OCI-LY1 (cell line): Measurements from ENCODE around the gene CACNA1D.

ENCODE experiments used
- H2AFZ ChIP-seq: fragments of 200-600 bp; sonication (generic), shearing (Covaris generic); 2 replicates; pipeline ENCODE4 v1.6.0; 2014; ENCODE audit warnings: antibody characterized with exemption, mild to moderate bottlenecking, low read length
- H3F3A ChIP-seq: fragments of 200-600 bp; sonication (generic), shearing (Covaris generic); 2 replicates; pipeline ENCODE4 v1.6.0; 2014; ENCODE audit warnings: mild to moderate bottlenecking, antibody characterized with exemption, low read length, moderate library complexity; ENCODE audit not compliant: insufficient read depth
- H3K27ac ChIP-seq: fragments of 200-600 bp; sonication (generic); 2 replicates; pipeline ENCODE4 v1.5.1; 2014; ENCODE audit warnings: low read length, mixed run types, mild to moderate bottlenecking, low read depth; ENCODE audit not compliant: poor library complexity, severe bottlenecking
- H3K27me3 ChIP-seq: fragments of 200-600 bp; sonication (generic); 2 replicates; pipeline ENCODE4 v1.6.0; 2014; ENCODE audit warnings: antibody characterized with exemption, mild to moderate bottlenecking, low read length, moderate library complexity; ENCODE audit not compliant: insufficient read depth
- H3K36me3 ChIP-seq: fragments of 200-600 bp; sonication (generic); 2 replicates; pipeline ENCODE4 v1.6.1; 2014; ENCODE audit warnings: mild to moderate bottlenecking, antibody characterized with exemption, low read length, moderate library complexity, mixed read lengths; ENCODE audit not compliant: insufficient read depth
- H3K4me1 ChIP-seq: fragments of 200-600 bp; sonication (generic); 2 replicates; pipeline ENCODE4 v1.5.1; 2014; ENCODE audit warnings: mild to moderate bottlenecking, low read length, moderate library complexity; ENCODE audit not compliant: insufficient read depth, severe bottlenecking
- H3K4me2 ChIP-seq: fragments of 200-600 bp; sonication (generic), shearing (Covaris generic); 2 replicates; pipeline ENCODE4 v1.6.1; 2014; ENCODE audit warnings: low read length
- H3K4me3 ChIP-seq: fragments of 200-600 bp; sonication (generic); 2 replicates; pipeline ENCODE4 v1.5.1; 2014; ENCODE audit warnings: low read length, low read depth, mild to moderate bottlenecking, mixed read lengths; ENCODE audit not compliant: poor library complexity, severe bottlenecking
- H3K79me2 ChIP-seq: fragments of 200-600 bp; shearing (Covaris generic); 2 replicates; pipeline ENCODE4 v1.6.1; 2016; ENCODE audit warnings: mixed run types, low read length, mixed read lengths; ENCODE audit not compliant: insufficient read depth
- H3K9ac ChIP-seq: fragments of 200-600 bp; sonication (generic), shearing (Covaris generic); 2 replicates; pipeline ENCODE4 v1.6.1; 2014; ENCODE audit warnings: mild to moderate bottlenecking, low read length, mixed read lengths
- H3K9me2 ChIP-seq: fragments of 200-600 bp; sonication (generic), shearing (Covaris generic); 2 replicates; pipeline ENCODE4 v1.6.1; 2014; ENCODE audit warnings: low read depth, mild to moderate bottlenecking, low read length, mixed read lengths
- H3K9me3 ChIP-seq: fragments of 200-600 bp; shearing (Covaris generic); 2 replicates; pipeline ENCODE4 v1.6.1; 2014; ENCODE audit warnings: low read length, mixed read lengths
- H4K20me1 ChIP-seq: fragments of 200-600 bp; sonication (generic), shearing (Covaris generic); 2 replicates; pipeline ENCODE4 v1.6.0; 2016; ENCODE audit warnings: mild to moderate bottlenecking, low read length; ENCODE audit not compliant: insufficient read depth
- EZH2 ChIP-seq: fragments of 200-600 bp; sonication (generic), shearing (Covaris generic); IDR thresholded peaks from 2 replicates; pipeline ENCODE4 v1.8.0; 2017; ENCODE audit warnings: borderline replicate concordance, mixed run types, mild to moderate bottlenecking, antibody characterized with exemption, low read length, moderate library complexity, mixed read lengths
- TF ChIP-seq, protein P1 (sequence below): fragments of 200-600 bp; sonication (generic), shearing (Covaris generic); IDR thresholded peaks from 2 replicates; pipeline ENCODE4 v1.5.1; 2017; ENCODE audit warnings: mild to moderate bottlenecking, antibody characterized with exemption, low read length, moderate library complexity, mixed read lengths

Gene CACNA1D

DNA sequence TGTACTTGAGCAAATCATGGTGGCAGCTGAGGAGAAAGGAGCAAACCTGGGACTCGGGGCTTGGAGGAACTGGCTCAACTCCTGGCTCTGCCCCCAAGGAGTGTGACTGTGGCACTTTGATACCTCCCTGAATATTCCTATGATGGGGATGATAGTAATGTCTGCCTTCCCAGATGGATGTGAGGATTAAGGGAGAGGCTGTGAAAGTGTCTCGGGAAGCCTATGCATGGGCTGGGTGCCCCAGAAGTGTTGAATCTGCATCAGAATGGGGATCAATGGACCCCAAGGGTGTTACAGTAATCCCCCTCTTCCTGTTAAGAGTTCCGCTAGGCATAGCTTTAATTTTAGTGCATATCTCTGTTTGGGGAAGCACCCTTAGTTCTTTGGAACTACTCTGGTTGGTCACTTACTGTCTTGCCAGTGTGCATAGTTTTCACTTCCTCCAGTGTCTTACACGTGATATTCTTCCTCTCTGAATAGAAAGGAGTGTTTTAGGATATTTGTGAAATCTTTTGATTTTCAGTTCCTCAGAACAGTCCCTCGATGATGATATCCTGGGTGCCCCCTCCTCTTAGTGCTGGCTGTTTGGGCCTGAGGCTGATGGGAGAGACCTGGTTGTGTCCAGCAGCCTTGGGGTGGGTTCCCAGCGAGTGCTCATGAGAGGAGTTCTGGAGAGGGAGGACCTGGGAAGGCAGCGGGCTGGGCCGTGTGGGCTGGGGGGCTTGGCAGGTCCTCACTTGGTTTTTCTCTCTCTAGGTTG lies 254.3 kb downstream of the CACNA1D start:
- peaks cover 4% of the 10 kb centered on the region for H3K4me1 ChIP-seq
- no peaks in the 10 kb centered on the region for H3K9me3 ChIP-seq
- no peak overlapping the region for H2AFZ ChIP-seq
- H3K4me2 ChIP-seq: no peak overlapping the region
- H3K27ac ChIP-seq: no peak overlapping the region
- no peaks in the 10 kb centered on the region for H4K20me1 ChIP-seq
- no peaks in the 10 kb centered on the region for H3F3A ChIP-seq
- H3K9me2 ChIP-seq: no peaks in the 10 kb centered on the region
- no peaks in the 10 kb centered on the region for H3K36me3 ChIP-seq
- no peak overlapping the region for H3K4me3 ChIP-seq
- 0 out of 2 replicates have a peak, but pooled peaks cover 4% of the 10 kb centered on the region for H3K27me3 ChIP-seq
- H3K79me2 ChIP-seq: no peaks in the 10 kb centered on the region
- H3K9ac ChIP-seq: no peak overlapping the region
- no peak for TF ChIP-seq EZH2
- TF ChIP-seq, protein P1, sequence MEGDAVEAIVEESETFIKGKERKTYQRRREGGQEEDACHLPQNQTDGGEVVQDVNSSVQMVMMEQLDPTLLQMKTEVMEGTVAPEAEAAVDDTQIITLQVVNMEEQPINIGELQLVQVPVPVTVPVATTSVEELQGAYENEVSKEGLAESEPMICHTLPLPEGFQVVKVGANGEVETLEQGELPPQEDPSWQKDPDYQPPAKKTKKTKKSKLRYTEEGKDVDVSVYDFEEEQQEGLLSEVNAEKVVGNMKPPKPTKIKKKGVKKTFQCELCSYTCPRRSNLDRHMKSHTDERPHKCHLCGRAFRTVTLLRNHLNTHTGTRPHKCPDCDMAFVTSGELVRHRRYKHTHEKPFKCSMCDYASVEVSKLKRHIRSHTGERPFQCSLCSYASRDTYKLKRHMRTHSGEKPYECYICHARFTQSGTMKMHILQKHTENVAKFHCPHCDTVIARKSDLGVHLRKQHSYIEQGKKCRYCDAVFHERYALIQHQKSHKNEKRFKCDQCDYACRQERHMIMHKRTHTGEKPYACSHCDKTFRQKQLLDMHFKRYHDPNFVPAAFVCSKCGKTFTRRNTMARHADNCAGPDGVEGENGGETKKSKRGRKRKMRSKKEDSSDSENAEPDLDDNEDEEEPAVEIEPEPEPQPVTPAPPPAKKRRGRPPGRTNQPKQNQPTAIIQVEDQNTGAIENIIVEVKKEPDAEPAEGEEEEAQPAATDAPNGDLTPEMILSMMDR: no peak

DNA sequence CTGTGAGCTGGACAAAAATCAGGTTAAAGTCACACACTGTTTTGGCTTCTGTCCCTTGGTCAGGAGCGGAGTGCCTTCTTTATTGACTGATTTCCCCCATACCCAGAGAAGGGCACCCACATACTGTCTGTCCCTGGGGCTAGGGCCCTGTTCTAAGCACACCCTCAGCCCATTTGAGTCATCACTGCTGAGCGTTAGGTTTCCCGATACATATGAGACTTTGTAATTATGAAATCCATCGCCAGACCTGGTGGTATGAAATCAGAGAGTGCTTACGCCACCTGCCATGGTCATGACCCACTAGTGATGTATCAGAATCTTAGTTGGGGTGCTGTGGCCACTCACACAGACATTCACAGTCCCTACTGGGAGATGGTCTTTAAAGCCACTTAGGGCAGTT lies 255.0 kb downstream of the CACNA1D start:
- Histone ChIP-seq H3K4me2 (no peak overlapping the region), H3K36me3 (no peaks in the 10 kb centered on the region), H4K20me1 (no peaks in the 10 kb centered on the region), H3K9me3 (no peaks in the 10 kb centered on the region), H3K27me3 (0 out of 2 replicates have a peak, but pooled peaks cover 4% of the 10 kb centered on the region), H3K4me3 (no peak overlapping the region), H2AFZ (no peak overlapping the region), H3K27ac (no peak overlapping the region), H3F3A (no peaks in the 10 kb centered on the region), H3K4me1 (peaks cover 8% of the 10 kb centered on the region), H3K79me2 (no peaks in the 10 kb centered on the region), H3K9me2 (no peaks in the 10 kb centered on the region), H3K9ac (no peak overlapping the region)
- TF ChIP-seq, protein P1: no peak
- no peak for TF ChIP-seq EZH2

DNA sequence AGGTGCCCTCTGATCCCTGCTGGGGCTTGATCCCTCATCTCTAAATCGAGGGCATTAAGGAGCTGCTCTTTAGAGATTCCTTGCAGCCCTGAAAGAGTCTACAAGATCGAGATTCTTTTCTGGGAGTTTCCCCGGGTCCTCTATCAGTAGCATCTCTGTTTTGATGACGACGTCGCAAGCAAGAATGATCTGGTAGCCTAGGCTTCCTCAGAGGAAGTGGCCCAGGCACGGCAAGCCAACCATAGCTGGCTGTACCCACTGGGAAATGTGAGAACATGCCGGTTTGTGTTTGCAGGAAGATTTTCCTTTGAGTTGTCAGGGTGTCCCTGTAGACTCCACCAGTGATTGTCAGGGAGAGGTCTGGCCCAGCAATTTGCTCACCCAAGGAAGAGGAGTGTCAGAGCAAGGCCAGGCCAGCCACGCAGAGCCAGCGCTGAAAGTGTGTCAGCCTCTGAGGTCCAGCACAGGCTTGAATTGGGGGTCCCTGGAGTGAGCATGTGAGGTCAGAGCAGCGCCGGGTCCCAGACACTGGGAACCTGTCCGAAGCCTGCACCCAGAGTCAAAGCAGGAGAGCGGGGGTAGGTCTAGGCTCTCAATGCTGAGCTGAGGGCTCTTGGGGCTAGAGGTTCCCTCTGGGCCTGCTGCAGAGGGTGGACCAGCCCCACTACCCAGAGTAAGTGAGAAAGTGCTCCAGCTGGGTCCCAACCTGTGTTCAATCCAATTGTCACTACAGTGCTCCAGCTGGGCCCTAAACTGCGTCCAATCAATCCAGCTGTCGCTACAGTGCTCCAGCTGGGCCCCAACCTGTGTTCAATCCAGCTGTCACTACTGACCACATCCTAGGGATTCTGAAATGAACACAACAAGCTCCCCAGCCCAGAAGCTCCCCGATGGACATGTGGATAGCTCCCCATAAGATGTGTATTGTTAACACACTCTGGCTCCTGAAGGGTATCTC lies 256.1 kb downstream of the CACNA1D start:
- Histone ChIP-seq H3K9me2 (no peaks in the 10 kb centered on the region), H2AFZ (no peak overlapping the region), H3K4me2 (no peak overlapping the region), H3F3A (no peaks in the 10 kb centered on the region), H3K27me3 (0 out of 2 replicates have a peak, but pooled peaks cover 4% of the 10 kb centered on the region), H3K36me3 (no peaks in the 10 kb centered on the region), H3K79me2 (no peaks in the 10 kb centered on the region), H3K9me3 (no peaks in the 10 kb centered on the region), H3K27ac (no peak overlapping the region), H3K4me1 (peaks cover 8% of the 10 kb centered on the region), H4K20me1 (no peaks in the 10 kb centered on the region), H3K9ac (no peak overlapping the region), H3K4me3 (no peak overlapping the region)
- no peak for TF ChIP-seq EZH2
- TF ChIP-seq, protein P1: no peak
